OCI-LY3 (cell line): ENCODE measurements around the gene ROBO1.
"Not testable (repeated sequence)": the region's sequence is repeated elsewhere in the genome, so short reads cannot be mapped to it uniquely, and the experiment has no call there.

Source experiments
- H2AFZ ChIP-seq: fragments of 200-600, 300-600 bp; shearing (Covaris generic); 2 replicates; pipeline ENCODE4 v1.6.0; 2014; ENCODE audit warnings: antibody characterized with exemption, low read depth, low read length
- H3K27ac ChIP-seq: fragments of 200-600, 300-600 bp; sonication (generic); 2 replicates; pipeline ENCODE4 v1.5.1; 2014; ENCODE audit warnings: mild to moderate bottlenecking, low read length, moderate library complexity, mixed read lengths
- H3K27me3 ChIP-seq: fragments of 200-600, 300-600 bp; sonication (generic); 2 replicates; pipeline ENCODE4 v1.6.1; 2014; ENCODE audit warnings: low read depth, low read length, mixed read lengths
- H3K36me3 ChIP-seq: fragments of 200-600, 300-600 bp; sonication (generic); replicated peaks from 2 replicates; pipeline ENCODE3; 2014; ENCODE audit warnings: low read depth, low read length, mixed read lengths
- H3K4me1 ChIP-seq: fragments of 300-600, 200-600 bp; sonication (generic); 2 replicates; pipeline ENCODE4 v1.6.1; 2014; ENCODE audit warnings: low read length, mixed read lengths
- H3K4me2 ChIP-seq: fragments of 200-600, 300-600 bp; sonication (generic); 2 replicates; pipeline ENCODE4 v1.6.1; 2014; ENCODE audit warnings: low read length, mixed read lengths
- H3K4me3 ChIP-seq: fragments of 300-600, 200-600 bp; sonication (generic); 2 replicates; pipeline ENCODE4 v1.5.1; 2014; ENCODE audit warnings: antibody characterized with exemption, mild to moderate bottlenecking, low read length, moderate library complexity
- H3K79me2 ChIP-seq: fragments of 300-600, 200-600 bp; shearing (Covaris generic); 2 replicates; pipeline ENCODE4 v1.6.1; 2014; ENCODE audit warnings: mild to moderate bottlenecking, low read length, mixed read lengths
- H3K9ac ChIP-seq: fragments of 300-600, 200-600 bp; shearing (Covaris generic); 2 replicates; pipeline ENCODE4 v1.6.0; 2014; ENCODE audit warnings: mild to moderate bottlenecking, low read length, moderate library complexity
- H3K9me3 ChIP-seq: fragments of 200-600, 300-600 bp; shearing (Covaris generic); 2 replicates; pipeline ENCODE4 v1.6.1; 2014; ENCODE audit warnings: low read length, mixed read lengths; ENCODE audit not compliant: insufficient read depth
- H4K20me1 ChIP-seq: fragments of 200-600, 300-600 bp; sonication (generic); 2 replicates; pipeline ENCODE4 v1.6.1; 2016; ENCODE audit warnings: low read length, mixed read lengths; ENCODE audit not compliant: insufficient read depth
- EZH2phosphoT487 ChIP-seq: fragments of 200-600 bp; shearing (Covaris generic); IDR thresholded peaks from 2 replicates; pipeline ENCODE4 v1.6.1; 2018; ENCODE audit warnings: antibody characterized with exemption, mixed run types, low read depth
- TF ChIP-seq, protein P1 (sequence below): fragments of 200-600, 300-600 bp; sonication (generic); IDR thresholded peaks from 2 replicates; pipeline ENCODE4 v1.5.1; 2014; ENCODE audit warnings: antibody characterized with exemption, low read length, low read depth

Gene ROBO1

DNA sequence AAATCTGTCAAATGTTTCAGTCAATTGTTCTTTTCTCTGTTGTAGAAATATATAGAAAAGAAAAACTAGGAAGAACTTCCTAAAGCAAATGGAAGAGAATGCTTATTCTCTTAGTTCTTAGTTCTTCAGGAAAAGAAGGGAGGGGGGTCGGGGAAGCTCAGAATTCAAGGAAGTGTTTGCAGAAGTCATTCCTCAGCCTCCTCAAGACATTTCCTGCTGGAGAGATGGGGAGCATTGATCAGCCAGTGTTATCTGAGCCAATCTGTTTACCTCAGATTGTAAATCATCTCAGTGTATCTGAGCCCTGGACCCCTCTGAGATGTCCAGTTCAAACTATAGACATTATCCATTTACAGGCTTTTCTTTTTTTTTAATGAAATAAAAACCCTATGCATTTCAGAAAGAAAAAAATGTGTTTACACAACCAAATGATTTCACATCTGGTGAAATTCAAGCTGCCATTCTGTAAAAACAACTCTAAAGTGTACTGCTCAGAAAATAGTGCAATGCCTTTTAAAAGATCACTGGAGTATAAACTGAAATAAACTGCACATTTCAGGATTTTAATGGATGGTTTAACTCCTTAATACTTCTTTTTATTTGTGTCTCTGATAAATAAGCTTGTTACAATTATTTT is 460.7 kb downstream of the ROBO1 start:
- Histone ChIP-seq H4K20me1 (no peaks in the 10 kb centered on the region), H3K4me1 (no peaks in the 10 kb centered on the region), H3K79me2 (no peaks in the 10 kb centered on the region), H3K9me3 (no peaks in the 10 kb centered on the region), H3K27me3 (no peaks in the 10 kb centered on the region), H2AFZ (no peak overlapping the region), H3K36me3 (no peaks in the 10 kb centered on the region), H3K9ac (no peak overlapping the region), H3K4me3 (no peak overlapping the region), H3K4me2 (no peak overlapping the region), H3K27ac (no peak overlapping the region)
- TF ChIP-seq EZH2phosphoT487 = no peak
- TF ChIP-seq, protein P1, sequence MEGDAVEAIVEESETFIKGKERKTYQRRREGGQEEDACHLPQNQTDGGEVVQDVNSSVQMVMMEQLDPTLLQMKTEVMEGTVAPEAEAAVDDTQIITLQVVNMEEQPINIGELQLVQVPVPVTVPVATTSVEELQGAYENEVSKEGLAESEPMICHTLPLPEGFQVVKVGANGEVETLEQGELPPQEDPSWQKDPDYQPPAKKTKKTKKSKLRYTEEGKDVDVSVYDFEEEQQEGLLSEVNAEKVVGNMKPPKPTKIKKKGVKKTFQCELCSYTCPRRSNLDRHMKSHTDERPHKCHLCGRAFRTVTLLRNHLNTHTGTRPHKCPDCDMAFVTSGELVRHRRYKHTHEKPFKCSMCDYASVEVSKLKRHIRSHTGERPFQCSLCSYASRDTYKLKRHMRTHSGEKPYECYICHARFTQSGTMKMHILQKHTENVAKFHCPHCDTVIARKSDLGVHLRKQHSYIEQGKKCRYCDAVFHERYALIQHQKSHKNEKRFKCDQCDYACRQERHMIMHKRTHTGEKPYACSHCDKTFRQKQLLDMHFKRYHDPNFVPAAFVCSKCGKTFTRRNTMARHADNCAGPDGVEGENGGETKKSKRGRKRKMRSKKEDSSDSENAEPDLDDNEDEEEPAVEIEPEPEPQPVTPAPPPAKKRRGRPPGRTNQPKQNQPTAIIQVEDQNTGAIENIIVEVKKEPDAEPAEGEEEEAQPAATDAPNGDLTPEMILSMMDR = no peak

DNA sequence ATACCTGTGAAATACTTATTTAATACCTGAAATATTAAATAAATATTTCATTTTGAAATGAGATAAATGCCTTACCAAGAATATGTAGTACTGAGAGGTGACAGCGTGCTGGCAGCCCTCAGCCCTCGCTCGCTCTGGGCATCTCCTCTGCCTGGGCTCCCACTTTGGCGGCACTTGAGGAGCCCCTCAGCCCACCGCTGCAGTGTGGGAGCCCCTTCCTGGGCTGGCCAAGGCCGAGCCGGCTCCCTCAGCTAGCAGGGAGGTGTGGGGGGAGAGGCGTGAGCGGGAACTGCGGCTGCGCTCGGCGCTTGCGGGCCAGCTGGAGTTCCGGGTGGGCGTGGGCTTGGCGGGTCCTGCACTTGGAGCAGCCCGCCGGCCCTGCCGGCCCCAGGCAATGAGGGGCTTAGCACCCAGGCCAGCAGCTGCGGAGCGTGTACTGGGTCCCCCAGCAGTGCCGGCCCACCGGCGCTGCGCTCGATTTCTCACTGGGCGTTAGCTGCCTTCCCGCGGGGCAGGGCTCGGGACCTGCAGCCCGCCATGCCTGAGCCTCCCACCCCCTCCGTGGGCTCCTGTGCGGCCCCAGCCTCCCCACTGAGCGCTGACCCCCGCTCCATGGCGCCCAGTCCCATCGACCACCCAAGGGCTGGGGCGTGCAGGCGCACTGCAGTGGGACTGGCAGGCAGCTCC is 467.7 kb downstream of the ROBO1 start:
- not testable (repeated sequence) for H3K4me2 ChIP-seq, H2AFZ ChIP-seq, H3K27me3 ChIP-seq, H3K9ac ChIP-seq, H3K9me3 ChIP-seq, H4K20me1 ChIP-seq, H3K4me3 ChIP-seq, H3K36me3 ChIP-seq, H3K27ac ChIP-seq, H3K4me1 ChIP-seq, H3K79me2 ChIP-seq

GRCh38 chr3:79297245-79297960 is 470.4 kb downstream of the ROBO1 start:
- Histone ChIP-seq H3K27me3 (no peaks in the 10 kb centered on the region), H3K27ac (no peak overlapping the region), H2AFZ (no peak overlapping the region), H3K36me3 (no peaks in the 10 kb centered on the region), H4K20me1 (no peaks in the 10 kb centered on the region), H3K4me1 (no peaks in the 10 kb centered on the region), H3K9me3 (no peaks in the 10 kb centered on the region), H3K79me2 (no peaks in the 10 kb centered on the region), H3K4me2 (no peak overlapping the region), H3K9ac (no peak overlapping the region), H3K4me3 (no peak overlapping the region)
- TF ChIP-seq, protein P1 = no peak
- no peak for TF ChIP-seq EZH2phosphoT487

DNA sequence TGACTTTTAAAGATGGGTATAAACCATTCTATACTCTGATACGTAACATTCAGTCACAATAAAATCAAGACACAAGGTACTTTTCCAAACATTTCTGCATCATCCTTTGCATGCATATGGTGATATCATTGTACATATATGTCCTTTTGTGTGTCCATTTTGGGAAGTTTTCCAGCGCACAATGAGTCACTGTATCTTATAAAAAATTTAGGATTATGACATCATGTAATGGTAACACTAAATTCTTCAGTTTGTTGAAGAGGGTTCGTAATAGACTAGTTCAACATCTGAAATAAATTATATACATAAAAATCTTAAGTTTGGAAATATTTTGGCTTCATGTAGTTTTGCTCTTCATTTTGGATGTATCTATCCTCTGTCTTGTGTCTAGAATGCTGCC is 480.9 kb downstream of the ROBO1 start:
- H2AFZ ChIP-seq = no peak overlapping the region
- no peak overlapping the region for H3K4me3 ChIP-seq
- H3K4me1 ChIP-seq = peaks cover 28% of the 10 kb centered on the region
- H3K9ac ChIP-seq = no peak overlapping the region
- H3K4me2 ChIP-seq = no peak overlapping the region
- 0 out of 2 replicates have a peak, but pooled peaks cover 6% of the 10 kb centered on the region for H3K9me3 ChIP-seq
- TF ChIP-seq, protein P1 = no peak
- no peak for TF ChIP-seq EZH2phosphoT487
- peaks cover 14% of the 10 kb centered on the region for H3K36me3 ChIP-seq
- H4K20me1 ChIP-seq = no peaks in the 10 kb centered on the region
- no peak overlapping the region for H3K27ac ChIP-seq
- no peaks in the 10 kb centered on the region for H3K27me3 ChIP-seq
- no peaks in the 10 kb centered on the region for H3K79me2 ChIP-seq
